Mesothelial cell of epicardium (in vitro differentiated cells): ENCODE results near the gene MAGI2. TPM values are rescaled to one million over a fixed set of nuclear protein-coding genes. Genes with fewer than 3 reads are reported as not detected.

Experiments used
- DNase-seq, 2 experiments: peaks; one replicate each; pipeline ENCODE4 v3.0.0; 2021; ENCODE audit warnings: low spot score in 2 of 2; ENCODE audit not compliant: unreplicated experiment in 2 of 2
- H3K27ac Mint-ChIP-seq: 2 replicates; pipeline ENCODE4 v1.8.0; 2021; ENCODE audit warnings: mixed read lengths
- H3K27me3 Mint-ChIP-seq: 2 replicates; pipeline ENCODE4 v1.8.0; 2021; ENCODE audit warnings: low read depth, mixed read lengths
- H3K36me3 Mint-ChIP-seq: 2 replicates; pipeline ENCODE4 v1.8.0; 2021; ENCODE audit warnings: mixed read lengths
- H3K4me1 Mint-ChIP-seq: 2 replicates; pipeline ENCODE4 v1.8.0; 2021; ENCODE audit warnings: mixed read lengths
- H3K4me3 Mint-ChIP-seq: 2 replicates; pipeline ENCODE4 v1.8.0; 2021; ENCODE audit warnings: mild to moderate bottlenecking, moderate library complexity, mixed read lengths
- H3K9me3 Mint-ChIP-seq: 2 replicates; pipeline ENCODE4 v1.8.0; 2021; ENCODE audit warnings: mixed read lengths
- CTCF ChIP-seq: fragments of 200-600 bp; sonication (generic); IDR thresholded peaks from one replicate; pipeline ENCODE4 v1.5.0; 2021; ENCODE audit warnings: antibody characterized with exemption; ENCODE audit not compliant: unreplicated experiment
- total RNA-seq: library from RNA; stranded (reverse); gene quantifications from 3 replicates; pipeline ENCODE4 v1.2.1, GENCODE V29; 2021

Gene MAGI2
- total RNA-seq, 1 donor from 2014 or later, result 38.4 TPM

- Mint-ChIP-seq H3K4me1 (peaks cover 10% of the 10 kb centered on the region), H3K36me3 (no peaks in the 10 kb centered on the region), H3K27me3 (no peaks in the 10 kb centered on the region), H3K9me3 (no peaks in the 10 kb centered on the region), H3K4me3 (no peak overlapping the region), H3K27ac (no peak overlapping the region)
- no peak for DNase-seq
- no peak for TF ChIP-seq CTCF
These were observed 235.4 kb downstream of the MAGI2 start for GRCh38 chr7:79217976-79218626.

- H3K4me3 Mint-ChIP-seq, result no peak overlapping the region
- H3K9me3 Mint-ChIP-seq, result no peaks in the 10 kb centered on the region
- DNase-seq, result no peak
- no peak overlapping the region for H3K27ac Mint-ChIP-seq
- H3K27me3 Mint-ChIP-seq, result no peaks in the 10 kb centered on the region
- peaks cover 10% of the 10 kb centered on the region for H3K4me1 Mint-ChIP-seq
- no peaks in the 10 kb centered on the region for H3K36me3 Mint-ChIP-seq
- TF ChIP-seq CTCF, result no peak
These were observed 236.0 kb downstream of the MAGI2 start for GRCh38 chr7:79217468-79217867.

GRCh38 chr7:79216236-79216635 is 237.2 kb downstream of the MAGI2 start:
- DNase-seq, result no peak
- no peak overlapping the region for H3K4me3 Mint-ChIP-seq
- no peak overlapping the region for H3K27ac Mint-ChIP-seq
- no peaks in the 10 kb centered on the region for H3K9me3 Mint-ChIP-seq
- H3K36me3 Mint-ChIP-seq, result no peaks in the 10 kb centered on the region
- no peak for TF ChIP-seq CTCF
- peaks cover 10% of the 10 kb centered on the region for H3K4me1 Mint-ChIP-seq
- no peaks in the 10 kb centered on the region for H3K27me3 Mint-ChIP-seq

- Mint-ChIP-seq H3K27ac (no peak overlapping the region), H3K4me1 (peaks cover 10% of the 10 kb centered on the region), H3K36me3 (no peaks in the 10 kb centered on the region), H3K9me3 (no peaks in the 10 kb centered on the region), H3K4me3 (no peak overlapping the region), H3K27me3 (peaks cover 9% of the 10 kb centered on the region)
- DNase-seq, result no peak
- TF ChIP-seq CTCF, result no peak
These were observed 241.1 kb downstream of the MAGI2 start for GRCh38 chr7:79212334-79212733.

GRCh38 chr7:79211724-79212123 is 241.7 kb downstream of the MAGI2 start:
- Mint-ChIP-seq H3K27me3 (peaks cover 11% of the 10 kb centered on the region), H3K4me1 (peaks cover 10% of the 10 kb centered on the region), H3K27ac (no peak overlapping the region), H3K4me3 (no peak overlapping the region), H3K9me3 (no peaks in the 10 kb centered on the region), H3K36me3 (no peaks in the 10 kb centered on the region)
- no peak for DNase-seq
- TF ChIP-seq CTCF, result no peak

GRCh38 chr7:79199961-79200360 is 253.5 kb downstream of the MAGI2 start:
- Mint-ChIP-seq H3K4me1 (no peaks in the 10 kb centered on the region), H3K4me3 (no peak overlapping the region), H3K9me3 (no peaks in the 10 kb centered on the region), H3K27ac (no peak overlapping the region), H3K27me3 (no peaks in the 10 kb centered on the region), H3K36me3 (no peaks in the 10 kb centered on the region)
- no peak for DNase-seq
- TF ChIP-seq CTCF, result no peak
